T-helper 2 cell treated with Interferon-gamma antibody and Interleukin-4, amounts not matched to agents 5 μg/mL and 100 μg/mL, for 36 hours (primary cell): ENCODE data around the gene CA12.

ENCODE experiments used
- DNase-seq: peaks from one replicate; pipeline ENCODE4 v3.0.0; 2021; ENCODE audit warnings: low spot score
- H3K27ac Mint-ChIP-seq: one replicate; pipeline ENCODE4 v1.8.0; 2021; ENCODE audit warnings: mild to moderate bottlenecking, mixed read lengths
- H3K27me3 Mint-ChIP-seq: one replicate; pipeline ENCODE4 v1.8.0; 2021; ENCODE audit warnings: low read depth, mixed read lengths
- H3K36me3 Mint-ChIP-seq: one replicate; pipeline ENCODE4 v1.8.0; 2021; ENCODE audit warnings: low read depth, mixed read lengths
- H3K4me1 Mint-ChIP-seq: one replicate; pipeline ENCODE4 v1.8.0; 2021; ENCODE audit warnings: low read depth, mixed read lengths
- H3K4me3 Mint-ChIP-seq: one replicate; pipeline ENCODE4 v1.8.0; 2022; ENCODE audit warnings: mild to moderate bottlenecking, moderate library complexity, mixed read lengths
- H3K9me3 Mint-ChIP-seq: one replicate; pipeline ENCODE4 v1.8.0; 2021; ENCODE audit warnings: mixed read lengths

CA12 gene

GRCh38 chr15:63365273-63365680 is 16.4 kb downstream of the CA12 start:
- Mint-ChIP-seq H3K4me1 (no peaks in the 10 kb centered on the region), H3K4me3 (no peak overlapping the region), H3K27me3 (peaks cover 10% of the 10 kb centered on the region), H3K9me3 (no peaks in the 10 kb centered on the region), H3K36me3 (no peaks in the 10 kb centered on the region), H3K27ac (no peak overlapping the region)
- no peak for DNase-seq

DNA sequence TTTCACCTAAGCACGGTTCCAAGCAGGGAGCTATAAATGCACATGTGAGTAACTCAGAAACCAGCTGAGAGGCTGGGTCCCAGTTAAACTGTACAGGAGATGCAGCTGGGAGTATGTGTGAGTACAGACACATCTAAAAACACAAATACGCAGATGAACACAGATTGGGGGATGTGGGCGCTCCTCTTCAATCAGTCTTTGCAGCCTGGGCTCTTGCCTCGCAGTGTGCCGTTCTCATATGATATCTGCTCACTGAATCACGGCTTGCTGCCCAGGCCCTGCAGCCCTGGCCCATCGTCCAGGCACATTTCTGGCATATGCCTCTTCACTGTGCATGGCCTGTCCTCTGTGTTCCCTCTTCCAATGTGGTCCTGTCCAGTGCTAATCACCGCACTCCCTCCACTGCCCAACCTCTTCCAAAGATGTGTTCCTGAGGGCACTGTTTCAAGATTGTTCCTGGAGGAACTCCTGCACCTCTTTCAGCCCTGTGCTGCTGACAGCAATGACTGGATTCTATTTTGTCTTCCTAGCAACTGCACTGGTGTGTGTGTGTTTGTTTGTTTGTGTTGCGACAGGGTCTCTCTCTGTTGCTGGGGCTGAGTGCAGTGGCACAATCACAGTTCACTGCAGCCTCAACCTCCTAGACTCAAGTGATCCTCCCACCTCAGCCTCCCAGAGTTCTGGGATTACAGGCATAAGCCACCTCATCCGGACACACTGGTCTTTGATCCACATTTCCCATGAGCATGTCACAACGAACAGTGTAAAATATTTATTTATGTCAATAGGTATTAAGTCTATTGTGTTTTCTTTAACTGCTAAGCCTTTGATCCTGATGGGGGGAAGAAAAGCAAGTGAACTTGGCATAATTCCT is 17.0 kb downstream of the CA12 start:
- Mint-ChIP-seq H3K27ac (no peak overlapping the region), H3K36me3 (no peaks in the 10 kb centered on the region), H3K27me3 (peaks cover 13% of the 10 kb centered on the region), H3K9me3 (no peaks in the 10 kb centered on the region), H3K4me3 (no peak overlapping the region), H3K4me1 (no peaks in the 10 kb centered on the region)
- DNase-seq: no peak

DNA sequence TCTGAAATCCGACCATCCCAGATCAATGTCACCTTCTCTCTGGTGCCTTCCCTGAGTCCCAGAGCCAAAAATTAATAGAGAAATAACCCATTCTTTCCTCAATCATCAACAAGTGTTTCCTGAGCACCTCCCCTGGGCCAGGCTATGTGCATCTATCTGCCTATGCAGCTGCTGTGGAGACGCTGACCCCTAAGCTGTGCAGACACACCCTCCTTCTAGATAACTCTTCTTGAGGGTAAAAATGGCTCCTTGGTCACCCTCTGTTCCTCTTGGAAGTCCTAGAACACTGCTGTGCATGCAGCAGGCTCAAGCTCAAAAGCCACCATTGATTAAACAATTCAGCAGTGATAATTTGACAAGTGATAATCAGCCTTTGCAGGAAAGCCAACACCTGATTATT is 18.4 kb downstream of the CA12 start:
- Mint-ChIP-seq H3K27ac (no peak overlapping the region), H3K9me3 (no peaks in the 10 kb centered on the region), H3K36me3 (no peaks in the 10 kb centered on the region), H3K4me1 (no peaks in the 10 kb centered on the region), H3K4me3 (no peak overlapping the region), H3K27me3 (peaks cover 21% of the 10 kb centered on the region)
- no peak for DNase-seq

GRCh38 chr15:63362885-63363284 is 18.8 kb downstream of the CA12 start:
- no peak overlapping the region for H3K27ac Mint-ChIP-seq
- no peaks in the 10 kb centered on the region for H3K9me3 Mint-ChIP-seq
- H3K27me3 Mint-ChIP-seq: peaks cover 21% of the 10 kb centered on the region
- no peaks in the 10 kb centered on the region for H3K4me1 Mint-ChIP-seq
- no peaks in the 10 kb centered on the region for H3K36me3 Mint-ChIP-seq
- no peak overlapping the region for H3K4me3 Mint-ChIP-seq
- no peak for DNase-seq

- no peak overlapping the region for H3K27ac Mint-ChIP-seq
- no peaks in the 10 kb centered on the region for H3K36me3 Mint-ChIP-seq
- no peaks in the 10 kb centered on the region for H3K4me1 Mint-ChIP-seq
- no peaks in the 10 kb centered on the region for H3K9me3 Mint-ChIP-seq
- no peak overlapping the region for H3K4me3 Mint-ChIP-seq
- DNase-seq: no peak
- H3K27me3 Mint-ChIP-seq: peaks cover 21% of the 10 kb centered on the region
Observed at GRCh38 chr15:63362196-63362595, 19.4 kb downstream of the CA12 start.

- Mint-ChIP-seq H3K4me3 (no peak overlapping the region), H3K27me3 (peaks cover 21% of the 10 kb centered on the region), H3K36me3 (no peaks in the 10 kb centered on the region), H3K4me1 (no peaks in the 10 kb centered on the region), H3K9me3 (no peaks in the 10 kb centered on the region), H3K27ac (no peak overlapping the region)
- DNase-seq: no peak
Observed at GRCh38 chr15:63360170-63360569, 21.5 kb downstream of the CA12 start.

- H3K4me3 Mint-ChIP-seq: no peak overlapping the region
Observed at GRCh38 chr15:63358241-63359029, 23.2 kb downstream of the CA12 start.

DNA sequence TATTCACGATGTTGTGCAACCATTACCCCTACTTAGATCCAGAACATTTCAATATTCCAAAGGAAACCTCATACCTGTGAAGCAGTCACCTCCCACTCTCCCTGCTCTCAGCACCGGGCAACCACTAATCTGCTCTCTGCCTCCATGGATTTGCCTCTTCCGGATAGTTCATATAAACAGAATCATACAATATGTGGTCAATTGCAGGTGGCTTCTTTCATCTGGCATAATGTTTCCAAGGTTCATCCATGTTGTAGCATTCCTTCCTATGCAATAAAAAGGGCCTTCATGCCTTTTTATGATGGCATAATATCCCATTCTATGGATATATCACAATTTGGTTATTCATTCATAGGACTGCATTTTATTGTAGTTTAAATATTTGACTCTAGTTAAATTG is 23.9 kb downstream of the CA12 start:
- no peaks in the 10 kb centered on the region for H3K36me3 Mint-ChIP-seq
- H3K9me3 Mint-ChIP-seq: no peaks in the 10 kb centered on the region
- DNase-seq: no peak
- H3K4me1 Mint-ChIP-seq: no peaks in the 10 kb centered on the region
- H3K4me3 Mint-ChIP-seq: no peak overlapping the region
- no peak overlapping the region for H3K27ac Mint-ChIP-seq
- peaks cover 21% of the 10 kb centered on the region for H3K27me3 Mint-ChIP-seq

More at GRCh38 chr15:63358241-63359029, 23.2 kb downstream of the CA12 start:
- Mint-ChIP-seq H3K27me3 (peaks cover 21% of the 10 kb centered on the region), H3K9me3 (no peaks in the 10 kb centered on the region), H3K27ac (no peak overlapping the region), H3K36me3 (no peaks in the 10 kb centered on the region), H3K4me1 (no peaks in the 10 kb centered on the region)
- no peak for DNase-seq

GRCh38 chr15:63357061-63357460 is 24.6 kb downstream of the CA12 start:
- Mint-ChIP-seq H3K4me3 (no peak overlapping the region), H3K27me3 (peaks cover 19% of the 10 kb centered on the region), H3K9me3 (no peaks in the 10 kb centered on the region), H3K4me1 (no peaks in the 10 kb centered on the region), H3K27ac (no peak overlapping the region), H3K36me3 (no peaks in the 10 kb centered on the region)
- DNase-seq: no peak

DNA sequence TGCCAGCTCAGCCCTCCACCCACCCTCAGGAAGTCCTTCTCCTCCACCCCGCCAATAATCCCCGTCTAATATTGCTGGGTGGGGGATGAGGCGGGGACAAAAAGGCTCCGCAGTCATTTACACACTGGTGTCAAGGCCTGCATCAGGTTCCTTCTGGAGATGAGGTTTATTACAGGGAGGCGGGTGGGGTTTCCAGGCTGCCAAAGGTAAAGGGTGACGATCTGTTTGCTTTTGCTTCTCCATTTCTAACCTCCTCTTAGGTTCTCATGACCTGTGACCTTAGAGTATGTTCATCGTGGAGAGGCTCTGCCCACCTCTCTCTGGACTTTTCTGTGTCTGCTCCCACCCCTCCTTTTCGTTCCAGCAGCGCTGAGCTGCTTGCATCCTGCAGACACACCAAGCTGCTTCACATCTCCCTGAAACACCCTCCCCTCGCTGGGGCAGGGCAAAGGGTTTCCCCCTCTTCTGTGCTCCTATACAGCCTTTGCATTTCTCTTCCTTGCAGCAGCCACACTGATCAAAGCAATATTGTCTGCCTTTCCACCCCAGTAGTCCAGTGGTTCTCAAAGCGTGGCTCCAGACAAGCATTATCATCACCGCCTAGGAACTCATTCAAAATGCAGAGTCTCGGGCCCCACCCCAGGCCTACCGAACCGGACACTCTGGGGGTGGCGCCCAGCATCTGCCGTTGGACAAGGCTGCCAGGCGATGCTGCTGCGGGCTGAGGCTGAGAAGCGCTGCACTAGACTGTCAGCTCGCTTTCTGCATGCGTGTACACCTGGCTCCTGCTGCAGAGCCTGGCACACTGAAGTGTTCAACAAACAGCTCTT is 26.6 kb downstream of the CA12 start:
- Mint-ChIP-seq H3K4me3 (no peak overlapping the region), H3K4me1 (no peaks in the 10 kb centered on the region), H3K36me3 (no peaks in the 10 kb centered on the region), H3K27me3 (peaks cover 15% of the 10 kb centered on the region), H3K27ac (no peak overlapping the region), H3K9me3 (no peaks in the 10 kb centered on the region)
- no peak for DNase-seq

- no peak overlapping the region for H3K27ac Mint-ChIP-seq
- DNase-seq: no peak
- no peaks in the 10 kb centered on the region for H3K9me3 Mint-ChIP-seq
- no peaks in the 10 kb centered on the region for H3K4me1 Mint-ChIP-seq
- no peak overlapping the region for H3K4me3 Mint-ChIP-seq
- H3K27me3 Mint-ChIP-seq: peaks cover 8% of the 10 kb centered on the region
- no peaks in the 10 kb centered on the region for H3K36me3 Mint-ChIP-seq
Observed at GRCh38 chr15:63353887-63354286, 27.8 kb downstream of the CA12 start.

GRCh38 chr15:63353261-63353660 is 28.4 kb downstream of the CA12 start:
- Mint-ChIP-seq H3K36me3 (no peaks in the 10 kb centered on the region), H3K27me3 (peaks cover 4% of the 10 kb centered on the region), H3K4me3 (no peak overlapping the region), H3K4me1 (no peaks in the 10 kb centered on the region), H3K27ac (no peak overlapping the region), H3K9me3 (no peaks in the 10 kb centered on the region)
- DNase-seq: no peak

DNA sequence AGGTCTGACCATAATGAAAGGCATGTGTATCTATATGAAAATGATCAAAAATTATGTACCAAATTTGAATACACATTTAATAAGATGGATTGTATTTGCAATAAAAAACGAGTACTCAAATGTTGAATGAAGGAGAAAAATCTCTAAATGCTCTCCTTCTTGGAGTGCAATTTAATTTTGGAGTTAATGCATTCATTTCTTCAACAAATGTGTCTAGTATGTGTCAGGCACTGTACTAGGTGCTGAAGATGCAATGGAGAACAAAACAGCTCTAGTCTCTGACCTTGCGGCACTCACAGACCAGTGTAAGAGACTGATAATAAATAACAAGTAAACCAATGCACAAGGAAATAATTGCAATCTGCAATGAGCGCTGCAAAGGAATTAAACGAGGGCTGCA is 28.8 kb downstream of the CA12 start:
- peaks cover 4% of the 10 kb centered on the region for H3K27me3 Mint-ChIP-seq
- no peaks in the 10 kb centered on the region for H3K9me3 Mint-ChIP-seq
- H3K27ac Mint-ChIP-seq: no peak overlapping the region
- H3K36me3 Mint-ChIP-seq: no peaks in the 10 kb centered on the region
- H3K4me1 Mint-ChIP-seq: no peaks in the 10 kb centered on the region
- H3K4me3 Mint-ChIP-seq: no peak overlapping the region
- no peak for DNase-seq

DNA sequence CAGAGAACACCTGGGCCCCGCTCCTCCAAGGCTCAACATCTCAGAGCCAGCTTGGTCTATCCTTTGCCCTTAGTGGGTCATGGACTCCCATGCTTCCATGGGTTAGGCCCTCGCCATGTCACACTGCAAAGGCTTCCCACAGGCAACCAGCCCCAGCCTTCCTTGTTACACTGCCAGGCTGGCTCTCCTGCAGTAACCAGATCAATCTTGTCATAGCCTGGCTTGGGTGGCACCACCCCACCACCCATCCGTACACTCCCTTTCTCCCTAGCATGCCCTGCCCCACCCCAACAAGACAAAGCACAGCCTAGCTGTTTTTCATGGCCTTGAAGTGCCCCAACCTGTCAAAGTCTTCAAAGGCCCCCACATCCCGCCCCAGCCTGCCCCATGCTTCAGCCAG is 30.5 kb downstream of the CA12 start:
- no peaks in the 10 kb centered on the region for H3K4me1 Mint-ChIP-seq
- no peaks in the 10 kb centered on the region for H3K36me3 Mint-ChIP-seq
- peaks cover 4% of the 10 kb centered on the region for H3K27me3 Mint-ChIP-seq
- no peak overlapping the region for H3K4me3 Mint-ChIP-seq
- H3K27ac Mint-ChIP-seq: no peak overlapping the region
- no peaks in the 10 kb centered on the region for H3K9me3 Mint-ChIP-seq
- DNase-seq: no peak
